Panc1 (cell line): ENCODE measurements around the gene FAM53A. TPM values are rescaled to one million over a fixed set of nuclear protein-coding genes. Genes with fewer than 3 reads are reported as not detected.
"Not testable (repeated sequence)": the region's sequence is repeated elsewhere in the genome, so short reads cannot be mapped to it uniquely, and the experiment has no call there.

Experiments used
- ATAC-seq: fragments of 200-7000 bp; cut with Tn5 transposase; 2 replicates; pipeline ENCODE4 v1.9.1; 2020; ENCODE audit warnings: mild to moderate bottlenecking, moderate library complexity
- BruUV-seq: library from RNA; stranded (reverse); fragments of 400-500 nt; replicated peaks from 2 replicates; lab custom pipeline; 2021; lab: Mats Ljungman, UMichigan
- CTCF ChIA-PET: fragments of 300-600 bp; sonication (Branson Sonifier 250); formaldehyde crosslinking; loops from one replicate; lab custom pipeline; 2022; ENCODE audit warnings: antibody characterized with exemption; lab: Charles Lee
- POLR2A ChIA-PET: fragments of 300-600 bp; sonication (Branson Sonifier 250); formaldehyde crosslinking; loops from one replicate; lab custom pipeline; 2022; ENCODE audit warnings: antibody characterized with exemption; lab: Charles Lee
- DNase-seq: peaks from one replicate; pipeline ENCODE4 v3.0.0-alpha.2; 2010; ENCODE audit warnings: low read depth, low spot score
- H3K27ac ChIP-seq: 2 replicates; pipeline ENCODE4 v1.5.1; 2011; ENCODE audit warnings: mild to moderate bottlenecking, low read length, inconsistent platforms
- H3K27me3 ChIP-seq: fragments of 200-500 bp; sonication (Bioruptor generic); 2 replicates; pipeline ENCODE4 v1.6.0; 2014; ENCODE audit warnings: low read length, inconsistent platforms; ENCODE audit not compliant: control insufficient read depth, insufficient read depth
- H3K36me3 ChIP-seq: fragments of 200-500 bp; sonication (Bioruptor generic); 2 replicates; pipeline ENCODE4 v1.5.1; 2014; ENCODE audit warnings: inconsistent platforms, mild to moderate bottlenecking, low read length, moderate library complexity; ENCODE audit not compliant: control insufficient read depth, insufficient read depth
- H3K4me1 ChIP-seq: 2 replicates; pipeline ENCODE4 v1.5.1; 2011; ENCODE audit warnings: inconsistent platforms, mild to moderate bottlenecking, low read length, moderate library complexity; ENCODE audit not compliant: control insufficient read depth, insufficient read depth
- H3K4me3 ChIP-seq, 2 experiments: 2 replicates each; pipeline ENCODE4 v1.5.1; 2011 to 2012; ENCODE audit warnings: low read depth in 2 of 2, low read length in 2 of 2, mild to moderate bottlenecking in 2 of 2, inconsistent platforms in 1 of 2, moderate library complexity in 1 of 2
- H3K9me3 ChIP-seq: fragments of 200-500 bp; sonication (Bioruptor generic); 2 replicates; pipeline ENCODE4 v1.5.1; 2014; ENCODE audit warnings: low read depth, mild to moderate bottlenecking, inconsistent platforms, low read length, moderate library complexity; ENCODE audit not compliant: control insufficient read depth, insufficient read depth
- POLR2AphosphoS5 ChIP-seq: IDR thresholded peaks from 2 replicates; pipeline ENCODE4 v1.6.1; 2012; ENCODE audit warnings: mild to moderate bottlenecking, low read depth, low read length, moderate library complexity
- SIN3A ChIP-seq: IDR thresholded peaks from 2 replicates; pipeline ENCODE4 v1.6.1; 2012; ENCODE audit warnings: low read depth, mild to moderate bottlenecking, low read length, moderate library complexity, borderline replicate concordance; ENCODE audit not compliant: insufficient read depth
- TCF7L2 ChIP-seq: IDR thresholded peaks from 2 replicates; pipeline ENCODE4 v1.6.1; 2011; ENCODE audit warnings: mild to moderate bottlenecking, low read depth, low read length, inconsistent platforms
- in situ Hi-C: cut with HindIII; loops from 2 replicates; pipeline ENCODE4 v1.10.0; 2016; ENCODE audit warnings: low sequenced_read_pairs, low pct_unique_long_range_greater_than_20kb
- intact Hi-C: fragments of 100-400 bp; cut with micrococcal nuclease; formaldehyde crosslinking; loops from one replicate; pipeline ENCODE4 v1.10.0; 2022; ENCODE audit not compliant: unreplicated experiment
- total RNA-seq: library from RNA; stranded (reverse); gene quantifications from one replicate; pipeline ENCODE4 v1.2.1, GENCODE V29; 2021; ENCODE audit not compliant: unreplicated experiment
- TF ChIP-seq, protein P1 (sequence below): fragments of 450-650 bp; IDR thresholded peaks from 2 replicates; pipeline ENCODE4 v1.5.1; 2017; ENCODE audit warnings: mild to moderate bottlenecking
- TF ChIP-seq, protein P2 (sequence below), 2 experiments: IDR thresholded peaks; 2 replicates each; pipeline ENCODE4 v1.6.1; 2011 to 2012; ENCODE audit warnings: low read depth in 2 of 2, control low read depth in 1 of 2, low read length in 1 of 2, mild to moderate bottlenecking in 1 of 2, moderate library complexity in 1 of 2; ENCODE audit not compliant: insufficient read depth in 1 of 2

Gene FAM53A
- total RNA-seq, 1 experiment from 2014 or later = 7.0 TPM

DNA sequence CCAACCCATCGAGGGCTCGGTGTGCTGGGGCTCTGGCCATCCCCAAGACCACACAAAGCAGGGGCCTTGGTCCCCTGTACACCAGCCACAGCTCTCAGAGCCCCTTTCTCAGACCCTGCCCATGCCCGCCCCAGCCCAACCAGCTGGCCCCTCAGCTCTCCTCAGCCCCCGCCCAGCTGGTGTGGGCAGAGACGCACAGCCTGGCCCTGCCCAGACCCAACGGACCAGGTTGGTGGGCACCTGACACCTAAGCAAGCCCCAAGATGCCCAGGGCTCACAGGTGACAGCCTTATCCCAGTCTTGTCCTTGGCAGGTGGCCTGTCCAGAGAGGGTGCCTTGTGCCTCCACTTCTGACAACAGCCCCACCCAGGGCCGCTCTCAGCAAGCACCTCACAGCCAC lies 42.4 kb downstream of the FAM53A start:
- in situ Hi-C loops = no loop called here
- ATAC-seq = no peak
- CTCF ChIA-PET = no interaction called here

DNA sequence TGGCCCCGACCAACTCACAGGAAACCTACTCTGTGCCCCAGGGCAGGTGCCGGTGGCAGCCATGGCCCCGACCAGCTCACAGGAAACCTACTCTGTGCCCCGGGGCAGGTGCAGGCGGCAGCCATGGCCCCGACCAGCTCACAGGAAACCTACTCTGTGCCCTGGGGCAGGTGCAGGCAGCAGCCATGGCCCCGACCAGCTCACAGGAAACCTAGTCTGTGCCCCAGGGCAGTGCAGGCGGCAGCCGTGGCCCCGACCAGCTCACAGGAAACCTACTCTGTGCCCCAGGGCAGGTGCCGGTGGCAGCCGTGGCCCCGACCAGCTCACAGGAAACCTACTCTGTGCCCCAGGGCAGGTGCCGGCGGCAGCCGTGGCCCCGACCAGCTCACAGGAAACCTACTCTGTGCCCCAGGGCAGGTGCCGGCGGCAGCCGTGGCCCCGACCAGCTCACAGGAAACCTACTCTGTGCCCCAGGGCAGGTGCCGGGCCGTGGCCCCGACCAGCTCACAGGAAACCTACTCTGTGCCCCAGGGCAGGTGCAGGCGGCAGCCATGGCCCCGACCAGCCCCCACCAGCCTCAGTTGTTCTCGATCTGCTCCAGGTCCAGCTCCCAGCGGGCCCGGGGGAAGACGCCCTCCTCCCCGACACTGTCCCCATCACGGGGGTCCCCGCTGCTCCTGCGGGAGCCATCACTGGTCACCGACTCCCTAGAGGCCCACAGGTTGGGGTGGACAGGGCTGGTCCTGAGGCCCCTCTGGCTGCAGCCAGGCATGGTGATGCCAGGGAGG lies 43.2 kb downstream of the FAM53A start:
- H3K27ac ChIP-seq, BruUV-seq, CTCF ChIA-PET, intact Hi-C loops, POLR2A ChIA-PET, H3K9me3 ChIP-seq, H3K36me3 ChIP-seq, H3K4me1 ChIP-seq, DNase-seq, H3K4me3 ChIP-seq, H3K27me3 ChIP-seq, ATAC-seq, in situ Hi-C loops: not testable (repeated sequence)

More for the DNA sequence above, 42.4 kb downstream of the FAM53A start:
- Histone ChIP-seq H3K27me3 (no peaks in the 10 kb centered on the region), H3K9me3 (no peaks in the 10 kb centered on the region), H3K4me3 (no peak overlapping the region), H3K27ac (no peak overlapping the region), H3K4me1 (no peaks in the 10 kb centered on the region), H3K36me3 (no peaks in the 10 kb centered on the region)
- TF ChIP-seq POLR2AphosphoS5 (no peak), TCF7L2 (no peak), SIN3A (no peak)
- TF ChIP-seq, protein P1, sequence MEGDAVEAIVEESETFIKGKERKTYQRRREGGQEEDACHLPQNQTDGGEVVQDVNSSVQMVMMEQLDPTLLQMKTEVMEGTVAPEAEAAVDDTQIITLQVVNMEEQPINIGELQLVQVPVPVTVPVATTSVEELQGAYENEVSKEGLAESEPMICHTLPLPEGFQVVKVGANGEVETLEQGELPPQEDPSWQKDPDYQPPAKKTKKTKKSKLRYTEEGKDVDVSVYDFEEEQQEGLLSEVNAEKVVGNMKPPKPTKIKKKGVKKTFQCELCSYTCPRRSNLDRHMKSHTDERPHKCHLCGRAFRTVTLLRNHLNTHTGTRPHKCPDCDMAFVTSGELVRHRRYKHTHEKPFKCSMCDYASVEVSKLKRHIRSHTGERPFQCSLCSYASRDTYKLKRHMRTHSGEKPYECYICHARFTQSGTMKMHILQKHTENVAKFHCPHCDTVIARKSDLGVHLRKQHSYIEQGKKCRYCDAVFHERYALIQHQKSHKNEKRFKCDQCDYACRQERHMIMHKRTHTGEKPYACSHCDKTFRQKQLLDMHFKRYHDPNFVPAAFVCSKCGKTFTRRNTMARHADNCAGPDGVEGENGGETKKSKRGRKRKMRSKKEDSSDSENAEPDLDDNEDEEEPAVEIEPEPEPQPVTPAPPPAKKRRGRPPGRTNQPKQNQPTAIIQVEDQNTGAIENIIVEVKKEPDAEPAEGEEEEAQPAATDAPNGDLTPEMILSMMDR = no peak
- TF ChIP-seq, protein P2, sequence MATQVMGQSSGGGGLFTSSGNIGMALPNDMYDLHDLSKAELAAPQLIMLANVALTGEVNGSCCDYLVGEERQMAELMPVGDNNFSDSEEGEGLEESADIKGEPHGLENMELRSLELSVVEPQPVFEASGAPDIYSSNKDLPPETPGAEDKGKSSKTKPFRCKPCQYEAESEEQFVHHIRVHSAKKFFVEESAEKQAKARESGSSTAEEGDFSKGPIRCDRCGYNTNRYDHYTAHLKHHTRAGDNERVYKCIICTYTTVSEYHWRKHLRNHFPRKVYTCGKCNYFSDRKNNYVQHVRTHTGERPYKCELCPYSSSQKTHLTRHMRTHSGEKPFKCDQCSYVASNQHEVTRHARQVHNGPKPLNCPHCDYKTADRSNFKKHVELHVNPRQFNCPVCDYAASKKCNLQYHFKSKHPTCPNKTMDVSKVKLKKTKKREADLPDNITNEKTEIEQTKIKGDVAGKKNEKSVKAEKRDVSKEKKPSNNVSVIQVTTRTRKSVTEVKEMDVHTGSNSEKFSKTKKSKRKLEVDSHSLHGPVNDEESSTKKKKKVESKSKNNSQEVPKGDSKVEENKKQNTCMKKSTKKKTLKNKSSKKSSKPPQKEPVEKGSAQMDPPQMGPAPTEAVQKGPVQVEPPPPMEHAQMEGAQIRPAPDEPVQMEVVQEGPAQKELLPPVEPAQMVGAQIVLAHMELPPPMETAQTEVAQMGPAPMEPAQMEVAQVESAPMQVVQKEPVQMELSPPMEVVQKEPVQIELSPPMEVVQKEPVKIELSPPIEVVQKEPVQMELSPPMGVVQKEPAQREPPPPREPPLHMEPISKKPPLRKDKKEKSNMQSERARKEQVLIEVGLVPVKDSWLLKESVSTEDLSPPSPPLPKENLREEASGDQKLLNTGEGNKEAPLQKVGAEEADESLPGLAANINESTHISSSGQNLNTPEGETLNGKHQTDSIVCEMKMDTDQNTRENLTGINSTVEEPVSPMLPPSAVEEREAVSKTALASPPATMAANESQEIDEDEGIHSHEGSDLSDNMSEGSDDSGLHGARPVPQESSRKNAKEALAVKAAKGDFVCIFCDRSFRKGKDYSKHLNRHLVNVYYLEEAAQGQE (IDR thresholded peaks at IDR 0.05; ENCODE audit: insufficient read depth in 1 of 2, low read depth in 2 of 2, low read length in 1 of 2) = no peak
- intact Hi-C loops = no loop called here
- POLR2A ChIA-PET = interaction anchor here (0.6 kb wide), 1 partner anchor 22 kb away, joined by 3 read pairs; no protein-coding TSS in a partner anchor
- BruUV-seq = no TSS peak
- DNase-seq = no peak

DNA sequence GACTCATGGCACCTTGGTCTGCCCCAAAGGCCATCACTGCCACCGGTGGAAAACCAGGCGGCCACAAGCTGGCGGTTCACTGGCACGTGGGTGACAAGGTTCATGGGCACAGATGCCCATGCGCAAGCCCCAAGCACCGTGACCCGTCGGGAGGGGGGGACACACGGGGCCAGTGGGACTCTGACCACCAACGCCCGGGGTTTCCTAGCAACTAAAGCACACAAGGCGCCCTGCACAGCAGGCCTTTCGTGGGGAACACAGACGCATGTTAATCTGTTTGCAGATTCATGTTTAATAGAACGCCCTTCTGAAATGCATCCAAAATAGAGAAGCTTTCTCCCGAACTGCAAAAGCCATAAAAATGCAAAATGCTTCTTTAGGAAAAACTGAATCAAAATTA lies 43.9 kb downstream of the FAM53A start:
- TF ChIP-seq POLR2AphosphoS5 = no peak
- ChIA-PET POLR2A (no interaction called here), CTCF (no interaction called here)
- no peaks in the 10 kb centered on the region for H3K9me3 ChIP-seq
- in situ Hi-C loops = no loop called here
- H3K4me3 ChIP-seq = no peak overlapping the region
- DNase-seq (no peak), ATAC-seq (no peak)
- H3K27ac ChIP-seq = no peak overlapping the region
- BruUV-seq = no TSS peak
- no peaks in the 10 kb centered on the region for H3K36me3 ChIP-seq
- no peaks in the 10 kb centered on the region for H3K27me3 ChIP-seq
- no peaks in the 10 kb centered on the region for H3K4me1 ChIP-seq
- intact Hi-C loops = no loop called here
